Esophagus muscularis mucosa (tissue), 4 donors: ENCODE results near the gene ECEL1. TPM values are rescaled to one million over a fixed set of nuclear protein-coding genes. Genes with fewer than 3 reads are reported as not detected.

Experiments
- DNase-seq: peaks from one replicate; pipeline ENCODE4 v3.0.0-alpha.2; 2017; ENCODE audit errors: extremely low spot score
- H3K27ac ChIP-seq, 4 donors: fragments of 200-600 bp; sonication (generic); replicated peaks in 1 of 4; 1 replicate in 3 of 4; 2 replicates in 1 of 4; pipeline ENCODE4 v1.5.1; 2016 to 2019; ENCODE audit warnings: mild to moderate bottlenecking in 1 of 4
- H3K27me3 ChIP-seq, 4 donors: fragments of 200-600 bp; sonication (generic); one replicate each; pipeline versions ENCODE4 v1.5.1 to v1.6.0; 2016 to 2019
- H3K36me3 ChIP-seq, 4 donors: fragments of 200-600 bp; sonication (generic); one replicate each; pipeline ENCODE4 v1.5.1; 2016 to 2019
- H3K4me1 ChIP-seq, 4 donors: fragments of 200-600 bp; sonication (generic); one replicate each; pipeline ENCODE4 v1.5.1; 2016 to 2019
- H3K4me3 ChIP-seq, 4 donors: fragments of 200-600 bp; sonication (generic); 1 replicate in 2 of 4; 2 replicates in 2 of 4; pipeline ENCODE4 v1.5.1; 2016 to 2019; ENCODE audit warnings: mild to moderate bottlenecking in 4 of 4, moderate library complexity in 1 of 4
- H3K9me3 ChIP-seq, 4 donors: fragments of 200-600 bp; sonication (generic); 1 replicate in 3 of 4; 2 replicates in 1 of 4; pipeline ENCODE4 v1.5.1; 2016 to 2019
- EP300 ChIP-seq: sonication (generic); formaldehyde crosslinking; IDR thresholded peaks from one replicate; pipeline ENCODE4 v1.6.1; 2017; ENCODE audit warnings: antibody characterized with exemption
- POLR2A ChIP-seq: fragments of 450-650 bp; IDR thresholded peaks from one replicate; pipeline ENCODE4 v1.6.1; 2017; ENCODE audit warnings: antibody characterized with exemption, moderate library complexity, mild to moderate bottlenecking, low read depth
- POLR2AphosphoS5 ChIP-seq, 2 donors: sonication (generic); formaldehyde crosslinking; IDR thresholded peaks; one replicate each; pipeline ENCODE4 v1.6.1; 2017; ENCODE audit warnings: antibody characterized with exemption in 2 of 2
- WGBS: methylation state at CpG from one replicate; pipeline ENCODE4 v1.1.5; 2018; 5-methylcytosine and 5-hydroxymethylcytosine counted together
- intact Hi-C: fragments of 100-400 bp; cut with DNase I; formaldehyde crosslinking; loops from one replicate; pipeline ENCODE4 v1.15.1; 2023
- total RNA-seq, 4 donors: library from RNA; depleted of rRNA; stranded (reverse); fragments of >200 nt; gene quantifications; one replicate each; pipeline versions ENCODE4 v1.1.0 to v1.2.1, GENCODE V29; 2016
- TF ChIP-seq, protein P1 (sequence below), 3 experiments: fragments of 200-600 bp in 2 of 3; fragments of 450-650 bp in 1 of 3; sonication (generic) in 2 of 3; IDR thresholded peaks; one replicate each; pipeline ENCODE4 v1.5.1; 2017 to 2019; ENCODE audit warnings: antibody characterized with exemption in 3 of 3, mild to moderate bottlenecking in 2 of 3, moderate library complexity in 1 of 3

The ECEL1 gene
- total RNA-seq, 4 donors from 2014 or later: 0.66 to 1.6 (median 1.4) TPM; not detected in 1

DNA sequence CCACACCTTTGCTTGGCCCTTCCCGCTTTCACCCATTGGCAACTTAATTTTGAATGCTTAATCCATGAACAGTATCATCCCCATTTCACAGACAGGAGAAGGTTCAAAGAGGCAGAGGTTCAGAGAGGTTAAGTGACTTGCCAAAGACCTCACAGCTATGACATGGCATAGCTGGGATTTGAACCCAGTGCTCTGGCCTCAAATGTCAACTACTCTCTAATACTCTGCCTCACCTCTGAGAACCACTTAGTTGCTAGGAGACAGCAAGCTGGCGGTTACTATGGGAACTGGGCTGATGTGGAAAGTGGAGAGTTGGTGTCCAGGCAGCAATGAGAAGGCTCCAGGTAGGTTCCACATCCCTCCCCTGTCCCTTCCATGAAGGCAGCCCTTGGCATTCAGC, 16.8 kb upstream of the ECEL1 start:
- DNase-seq: no peak
- whole genome bisulfite sequencing: 100% methylated on average over 2 of the region's 2 CpGs
- intact Hi-C loops: no loop called here
- Histone ChIP-seq H3K27ac (no peak overlapping the region), H3K9me3 (no peaks in the 10 kb centered on the region), H3K4me1 (peaks cover 2 to 23% (median 22%) of the 10 kb centered on the region in 4 donors), H3K27me3 (peaks cover 0 to 36% (median 9%) of the 10 kb centered on the region in 4 donors), H3K4me3 (no peak overlapping the region), H3K36me3 (no peaks in the 10 kb centered on the region)
- TF ChIP-seq, protein P1, sequence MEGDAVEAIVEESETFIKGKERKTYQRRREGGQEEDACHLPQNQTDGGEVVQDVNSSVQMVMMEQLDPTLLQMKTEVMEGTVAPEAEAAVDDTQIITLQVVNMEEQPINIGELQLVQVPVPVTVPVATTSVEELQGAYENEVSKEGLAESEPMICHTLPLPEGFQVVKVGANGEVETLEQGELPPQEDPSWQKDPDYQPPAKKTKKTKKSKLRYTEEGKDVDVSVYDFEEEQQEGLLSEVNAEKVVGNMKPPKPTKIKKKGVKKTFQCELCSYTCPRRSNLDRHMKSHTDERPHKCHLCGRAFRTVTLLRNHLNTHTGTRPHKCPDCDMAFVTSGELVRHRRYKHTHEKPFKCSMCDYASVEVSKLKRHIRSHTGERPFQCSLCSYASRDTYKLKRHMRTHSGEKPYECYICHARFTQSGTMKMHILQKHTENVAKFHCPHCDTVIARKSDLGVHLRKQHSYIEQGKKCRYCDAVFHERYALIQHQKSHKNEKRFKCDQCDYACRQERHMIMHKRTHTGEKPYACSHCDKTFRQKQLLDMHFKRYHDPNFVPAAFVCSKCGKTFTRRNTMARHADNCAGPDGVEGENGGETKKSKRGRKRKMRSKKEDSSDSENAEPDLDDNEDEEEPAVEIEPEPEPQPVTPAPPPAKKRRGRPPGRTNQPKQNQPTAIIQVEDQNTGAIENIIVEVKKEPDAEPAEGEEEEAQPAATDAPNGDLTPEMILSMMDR (IDR thresholded peaks at IDR 0.05): no peak
- TF ChIP-seq POLR2AphosphoS5 (IDR thresholded peaks at IDR 0.05): no peak
- no peak for TF ChIP-seq POLR2A
- no peak for TF ChIP-seq EP300

DNA sequence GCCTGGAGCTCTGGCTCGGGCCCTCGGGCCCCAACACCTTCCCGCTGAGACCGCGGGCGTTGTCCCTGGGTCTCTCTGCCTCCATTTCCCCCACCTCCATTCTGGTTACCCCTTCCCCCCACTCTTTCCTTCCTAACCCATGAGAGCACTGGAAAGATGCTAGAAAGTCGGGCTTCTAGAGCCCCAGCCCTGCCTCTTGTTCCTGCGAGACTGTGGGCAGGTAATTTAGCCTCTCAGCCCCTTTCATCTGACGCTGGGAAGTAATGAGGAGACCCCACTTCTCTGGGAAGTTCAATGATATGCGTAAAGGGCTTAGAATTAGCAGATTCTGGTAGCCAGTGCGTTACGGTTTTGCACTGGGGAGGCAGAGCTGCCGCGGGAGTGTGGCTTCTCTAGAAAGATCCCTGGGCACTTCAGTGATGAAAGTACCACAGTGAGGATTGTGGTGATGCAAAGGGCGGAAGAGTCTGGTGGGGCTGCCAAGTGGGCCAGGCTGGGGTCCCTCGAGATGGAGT, 16.2 kb upstream of the ECEL1 start:
- Histone ChIP-seq H3K4me1 (peaks cover 2 to 23% (median 22%) of the 10 kb centered on the region in 4 donors), H3K36me3 (no peaks in the 10 kb centered on the region), H3K4me3 (peak overlapping the region; percentile 64 to 72 (median 66)), H3K9me3 (no peaks in the 10 kb centered on the region), H3K27me3 (peaks cover 0 to 36% (median 9%) of the 10 kb centered on the region in 4 donors), H3K27ac (peak overlapping the region in 3 of 4 donors; percentile 35 to 60 (median 42))
- WGBS: 51% methylated on average over 15 of the region's 16 CpGs
- intact Hi-C loops: no loop called here
- TF ChIP-seq, protein P1 (IDR thresholded peaks at IDR 0.05): no peak
- TF ChIP-seq EP300: no peak
- no peak for TF ChIP-seq POLR2A
- TF ChIP-seq POLR2AphosphoS5 (IDR thresholded peaks at IDR 0.05): no peak
- no peak for DNase-seq

DNA sequence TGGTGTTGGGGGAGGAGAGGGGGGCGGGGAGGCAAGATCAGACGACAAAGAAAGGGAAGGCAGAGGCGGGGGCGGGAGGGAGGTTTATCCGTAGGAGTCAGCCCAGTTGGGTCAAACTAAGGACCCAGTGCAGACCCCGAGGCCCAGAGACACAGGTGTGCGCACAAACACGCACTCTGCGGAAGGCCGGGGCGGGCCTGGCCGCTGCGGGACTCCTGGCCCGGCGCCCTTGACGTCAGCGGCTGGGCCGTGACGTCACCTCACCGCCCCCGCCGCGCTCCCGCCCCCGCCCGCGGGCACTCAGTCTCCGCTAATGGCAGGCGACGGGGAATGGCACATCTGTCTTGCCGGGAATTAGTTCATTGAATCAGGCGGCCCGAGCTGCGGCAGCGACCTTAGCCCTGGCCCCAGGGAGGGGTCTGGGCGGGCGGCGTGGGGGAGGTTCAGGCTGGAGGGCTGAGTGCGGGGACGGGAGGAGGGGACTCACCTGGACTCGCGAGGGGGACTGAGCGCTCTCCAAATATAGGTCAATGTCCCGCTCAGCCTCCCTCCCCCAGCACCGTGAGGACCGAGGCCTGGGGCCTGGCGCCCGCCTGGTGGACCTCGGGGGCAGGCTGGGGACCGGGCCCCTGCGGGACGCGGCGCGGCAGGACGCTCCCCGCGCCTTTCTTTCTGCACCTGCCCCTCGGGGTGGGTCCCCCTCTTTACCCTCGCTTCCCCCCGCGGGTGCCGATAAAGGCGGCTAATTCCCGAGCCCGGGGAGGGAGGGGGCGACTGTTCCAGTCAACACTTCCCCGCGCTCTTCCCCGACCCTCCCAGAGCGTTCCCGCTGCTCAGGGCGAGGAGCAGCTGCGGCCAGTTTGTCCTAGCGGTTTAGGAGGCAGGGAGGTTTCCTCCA, 15.5 kb upstream of the ECEL1 start:
- Histone ChIP-seq H3K36me3 (no peaks in the 10 kb centered on the region), H3K9me3 (no peaks in the 10 kb centered on the region), H3K4me1 (peaks cover 2 to 23% (median 22%) of the 10 kb centered on the region in 4 donors), H3K27ac (peak overlapping the region; percentile 3 to 60 (median 38)), H3K4me3 (peak overlapping the region; percentile 64 to 72 (median 66)), H3K27me3 (peaks cover 0 to 36% (median 9%) of the 10 kb centered on the region in 4 donors)
- TF ChIP-seq, protein P1 (IDR thresholded peaks at IDR 0.05): no peak
- TF ChIP-seq EP300: no peak
- TF ChIP-seq POLR2AphosphoS5 (IDR thresholded peaks at IDR 0.05): peak; percentile 27 to 37
- intact Hi-C loops: no loop called here
- no peak for DNase-seq
- WGBS: 2% methylated on average over 11 of the region's 75 CpGs

DNA sequence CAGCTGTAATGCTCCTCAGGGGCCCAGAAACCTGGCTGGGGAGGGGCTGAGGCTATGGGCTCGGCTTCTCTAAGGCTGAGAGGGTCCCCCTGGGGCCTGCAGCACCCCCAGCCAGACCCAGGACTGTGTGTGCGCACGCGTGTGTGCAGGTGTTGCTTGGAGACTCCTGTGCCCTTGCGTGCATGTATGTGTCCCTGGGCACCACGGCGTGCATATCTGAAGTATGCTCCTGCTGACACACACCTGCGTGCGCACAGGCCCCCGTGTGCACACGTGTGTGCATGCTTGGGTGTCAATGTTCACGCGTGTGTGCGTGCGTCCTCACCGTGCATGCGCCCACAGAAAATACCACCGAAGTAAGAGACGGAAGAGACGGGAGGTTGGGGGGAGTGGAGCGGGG, 14.9 kb upstream of the ECEL1 start:
- 29% methylated on average over 18 of the region's 21 CpGs for WGBS
- DNase-seq: no peak
- Histone ChIP-seq H3K36me3 (no peaks in the 10 kb centered on the region), H3K9me3 (no peaks in the 10 kb centered on the region), H3K4me1 (peaks cover 2 to 23% (median 22%) of the 10 kb centered on the region in 4 donors), H3K27me3 (peaks cover 0 to 37% (median 9%) of the 10 kb centered on the region in 4 donors), H3K27ac (no peak overlapping the region), H3K4me3 (peak overlapping the region; percentile 64 to 72 (median 66))
- intact Hi-C loops: no loop called here
- TF ChIP-seq POLR2AphosphoS5 (IDR thresholded peaks at IDR 0.05): no peak
- TF ChIP-seq EP300: no peak
- TF ChIP-seq, protein P1 (IDR thresholded peaks at IDR 0.05): no peak
- TF ChIP-seq POLR2A: no peak
